Neural progenitor cell (in vitro differentiated cells): ENCODE results near the gene PHF19. TPM values are rescaled to one million over a fixed set of nuclear protein-coding genes. Genes with fewer than 3 reads are reported as not detected.
A peak's percentile ranks its signal among the peaks of the same experiment; 100 is the strongest.

ENCODE experiments used
- DNase-seq: peaks from one replicate; pipeline ENCODE4 v3.0.0-alpha.2; 2016; ENCODE audit warnings: low spot score
- H2AFZ ChIP-seq: fragments of 200-600 bp; sonication (generic); replicated peaks from 2 replicates; pipeline ENCODE4 v1.6.1; 2016; ENCODE audit warnings: antibody characterized with exemption
- H3F3A ChIP-seq: fragments of 200-600 bp; sonication (generic); 2 replicates; pipeline ENCODE4 v1.6.1; 2016; ENCODE audit warnings: antibody characterized with exemption, low read depth
- H3K27ac ChIP-seq: fragments of 200-600 bp; sonication (generic); 2 replicates; pipeline ENCODE4 v1.5.1; 2016; ENCODE audit warnings: mild to moderate bottlenecking
- H3K27me3 ChIP-seq: fragments of 200-600 bp; sonication (generic); 2 replicates; pipeline ENCODE4 v1.6.1; 2016; ENCODE audit warnings: mild to moderate bottlenecking, moderate library complexity
- H3K36me3 ChIP-seq: fragments of 200-600 bp; sonication (generic); 2 replicates; pipeline ENCODE4 v1.5.1; 2016
- H3K4me1 ChIP-seq: fragments of 200-600 bp; sonication (generic); 2 replicates; pipeline ENCODE4 v1.6.1; 2016; ENCODE audit warnings: mixed run types
- H3K4me2 ChIP-seq: fragments of 200-600 bp; sonication (generic); 2 replicates; pipeline ENCODE4 v1.6.1; 2016
- H3K4me3 ChIP-seq: fragments of 200-600 bp; sonication (generic); 2 replicates; pipeline ENCODE4 v1.5.1; 2016
- H3K79me2 ChIP-seq: fragments of 200-600 bp; sonication (generic); 2 replicates; pipeline ENCODE4 v1.6.1; 2016; ENCODE audit warnings: low read depth
- H3K9ac ChIP-seq: fragments of 200-600 bp; sonication (generic); 2 replicates; pipeline ENCODE4 v1.6.1; 2016
- H3K9me3 ChIP-seq: fragments of 200-600 bp; sonication (generic); 2 replicates; pipeline ENCODE4 v1.5.1; 2016; ENCODE audit warnings: low read depth
- H4K20me1 ChIP-seq: fragments of 200-600 bp; sonication (generic); 2 replicates; pipeline ENCODE4 v1.6.1; 2016; ENCODE audit warnings: low read depth
- H3K27ac Mint-ChIP-seq: 3 replicates; pipeline ENCODE4 v1.8.0; 2021; ENCODE audit warnings: mixed read lengths
- H3K27me3 Mint-ChIP-seq: 2 replicates; pipeline ENCODE4 v1.8.0; 2022; ENCODE audit warnings: low read depth, mild to moderate bottlenecking, inconsistent platforms, moderate library complexity, mixed read lengths; ENCODE audit not compliant: insufficient read depth
- H3K36me3 Mint-ChIP-seq: 3 replicates; pipeline ENCODE4 v1.8.0; 2021; ENCODE audit warnings: mixed read lengths
- H3K4me1 Mint-ChIP-seq: 3 replicates; pipeline ENCODE4 v1.8.0; 2021; ENCODE audit warnings: mixed read lengths
- H3K4me3 Mint-ChIP-seq: 3 replicates; pipeline ENCODE4 v1.8.0; 2021; ENCODE audit warnings: mild to moderate bottlenecking, moderate library complexity, mixed read lengths
- H3K9me3 Mint-ChIP-seq: 3 replicates; pipeline ENCODE4 v1.8.0; 2020; ENCODE audit warnings: mixed read lengths
- EZH2 ChIP-seq: fragments of 200-600 bp; sonication (generic); IDR thresholded peaks from 2 replicates; pipeline ENCODE4 v1.6.1; 2017; ENCODE audit warnings: antibody characterized with exemption, mild to moderate bottlenecking, moderate library complexity
- EZH2phosphoT487 ChIP-seq: fragments of 200-600 bp; sonication (generic); IDR thresholded peaks from 2 replicates; pipeline ENCODE4 v1.6.1; 2017; ENCODE audit warnings: antibody characterized with exemption
- total RNA-seq: library from RNA; depleted of rRNA; stranded (reverse); fragments of >200 nt; gene quantifications from 2 replicates; pipeline ENCODE4 v1.2.3, GENCODE V29; 2015; ENCODE audit warnings: low replicate concordance
- TF ChIP-seq, protein P1 (sequence below): fragments of 200-600 bp; sonication (generic); IDR thresholded peaks from 2 replicates; pipeline ENCODE4 v1.5.1; 2017; ENCODE audit warnings: antibody characterized with exemption, mild to moderate bottlenecking

PHF19 gene
- total RNA-seq, 1 donor from 2014 or later: 45.1 TPM

DNA sequence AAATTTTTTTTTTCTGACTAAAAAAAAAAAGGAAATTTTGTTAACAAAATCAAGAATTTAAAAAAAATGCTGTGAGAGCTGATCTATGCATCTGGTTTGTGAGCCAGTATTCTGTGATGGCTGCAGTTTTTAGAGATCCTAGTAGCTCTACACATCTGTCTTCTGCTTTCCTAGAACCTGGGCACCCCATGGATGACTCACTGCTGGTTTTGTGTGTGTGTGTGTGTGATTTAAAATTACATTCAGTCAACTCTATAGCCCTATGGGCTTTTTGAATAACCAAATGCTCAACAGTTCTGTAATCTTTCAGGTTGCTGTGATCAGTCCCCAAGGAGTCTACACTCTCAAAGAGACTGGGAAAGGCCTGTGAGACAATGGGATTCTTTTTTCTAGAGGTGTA is 31.7 kb downstream of the PHF19 start:
- Histone ChIP-seq H3K4me1 (peaks cover 7% of the 10 kb centered on the region), H3K9me3 (no peaks in the 10 kb centered on the region), H3K79me2 (no peaks in the 10 kb centered on the region), H3K27me3 (no peaks in the 10 kb centered on the region), H3K4me2 (no peak overlapping the region), H2AFZ (no peak overlapping the region), H3F3A (no peaks in the 10 kb centered on the region), H4K20me1 (no peaks in the 10 kb centered on the region), H3K36me3 (no peaks in the 10 kb centered on the region), H3K9ac (no peak overlapping the region), H3K27ac (no peak overlapping the region), H3K4me3 (no peak overlapping the region)
- H3K4me1 Mint-ChIP-seq: peaks cover 3% of the 10 kb centered on the region
- peaks cover 6% of the 10 kb centered on the region for H3K27me3 Mint-ChIP-seq
- H3K4me3 Mint-ChIP-seq: no peak overlapping the region
- TF ChIP-seq EZH2phosphoT487: no peak
- TF ChIP-seq EZH2: no peak
- TF ChIP-seq, protein P1, sequence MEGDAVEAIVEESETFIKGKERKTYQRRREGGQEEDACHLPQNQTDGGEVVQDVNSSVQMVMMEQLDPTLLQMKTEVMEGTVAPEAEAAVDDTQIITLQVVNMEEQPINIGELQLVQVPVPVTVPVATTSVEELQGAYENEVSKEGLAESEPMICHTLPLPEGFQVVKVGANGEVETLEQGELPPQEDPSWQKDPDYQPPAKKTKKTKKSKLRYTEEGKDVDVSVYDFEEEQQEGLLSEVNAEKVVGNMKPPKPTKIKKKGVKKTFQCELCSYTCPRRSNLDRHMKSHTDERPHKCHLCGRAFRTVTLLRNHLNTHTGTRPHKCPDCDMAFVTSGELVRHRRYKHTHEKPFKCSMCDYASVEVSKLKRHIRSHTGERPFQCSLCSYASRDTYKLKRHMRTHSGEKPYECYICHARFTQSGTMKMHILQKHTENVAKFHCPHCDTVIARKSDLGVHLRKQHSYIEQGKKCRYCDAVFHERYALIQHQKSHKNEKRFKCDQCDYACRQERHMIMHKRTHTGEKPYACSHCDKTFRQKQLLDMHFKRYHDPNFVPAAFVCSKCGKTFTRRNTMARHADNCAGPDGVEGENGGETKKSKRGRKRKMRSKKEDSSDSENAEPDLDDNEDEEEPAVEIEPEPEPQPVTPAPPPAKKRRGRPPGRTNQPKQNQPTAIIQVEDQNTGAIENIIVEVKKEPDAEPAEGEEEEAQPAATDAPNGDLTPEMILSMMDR: no peak
- H3K27ac Mint-ChIP-seq: no peak overlapping the region
- peaks cover 3% of the 10 kb centered on the region for H3K9me3 Mint-ChIP-seq
- no peak for DNase-seq
- H3K36me3 Mint-ChIP-seq: peaks cover 9% of the 10 kb centered on the region

DNA sequence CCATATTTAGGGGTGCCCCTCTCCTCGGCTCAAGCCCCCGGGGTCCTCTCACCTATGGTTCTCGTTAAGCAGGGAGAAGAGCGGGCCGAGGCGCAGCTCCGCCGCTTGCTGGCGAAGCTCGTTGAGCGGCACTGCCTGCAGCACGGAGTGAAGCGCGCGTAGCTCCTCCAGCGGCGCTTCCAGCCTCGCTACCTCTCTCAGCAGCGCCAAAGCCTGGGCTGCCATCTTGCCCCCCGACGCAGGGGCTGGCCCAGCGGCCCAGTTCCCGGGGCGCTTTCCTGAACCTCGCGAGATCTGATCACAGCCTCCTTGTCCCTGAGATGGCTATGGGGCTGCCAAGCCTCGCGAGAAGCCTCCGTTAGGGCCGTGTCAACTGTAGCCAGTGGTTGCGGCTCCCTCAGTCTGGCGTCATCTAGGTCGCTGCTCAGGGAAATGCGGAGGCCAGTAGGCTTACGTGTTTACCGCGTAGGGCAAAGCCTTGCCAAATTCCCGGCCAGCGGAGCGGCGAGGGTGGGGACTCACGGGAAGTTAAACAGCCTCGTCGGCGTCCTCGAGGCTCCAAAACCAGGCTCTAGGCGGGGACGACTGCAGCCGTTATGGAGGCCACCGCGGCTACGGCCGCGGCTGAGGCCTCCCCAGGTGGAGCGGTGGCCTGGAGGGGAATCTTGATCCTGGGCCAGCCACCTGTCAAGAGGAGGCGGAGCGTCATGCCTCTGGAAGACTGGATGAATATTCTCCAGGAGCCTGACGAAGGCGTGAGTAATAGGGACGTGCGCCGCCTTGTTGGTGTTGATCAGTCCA is 34.1 kb downstream of the PHF19 start, which contains the start of gene PSMD5:
PSMD5 (minus strand) TSS at position 238 of the 801 bp plus-strand sequence; CDS start at position 225, 13 bp downstream.
- TF ChIP-seq EZH2 (no peak), EZH2phosphoT487 (no peak)
- TF ChIP-seq, protein P1: no peak
- peak; percentile 79 for DNase-seq
- Mint-ChIP-seq H3K27me3 (peaks cover 6% of the 10 kb centered on the region), H3K9me3 (peaks cover 3% of the 10 kb centered on the region), H3K4me1 (peaks cover 3% of the 10 kb centered on the region), H3K27ac (peak within 1 kb of the TSS; percentile 89), H3K4me3 (peak within 1 kb of the TSS; percentile 87), H3K36me3 (peaks cover 9% of the 10 kb centered on the region)
- Histone ChIP-seq H3K4me1 (peaks cover 7% of the 10 kb centered on the region), H3K27ac (no peak within 1 kb of the TSS), H3K4me2 (peak within 1 kb of the TSS; percentile 64), H3K9ac (peak within 1 kb of the TSS; percentile 64), H3K79me2 (no peaks in the 10 kb centered on the region), H3K36me3 (no peaks in the 10 kb centered on the region), H3K4me3 (peak within 1 kb of the TSS; percentile 49), H3K9me3 (no peaks in the 10 kb centered on the region), H2AFZ (peak within 1 kb of the TSS; percentile 42), H3K27me3 (no peaks in the 10 kb centered on the region), H3F3A (no peaks in the 10 kb centered on the region), H4K20me1 (no peaks in the 10 kb centered on the region)

DNA sequence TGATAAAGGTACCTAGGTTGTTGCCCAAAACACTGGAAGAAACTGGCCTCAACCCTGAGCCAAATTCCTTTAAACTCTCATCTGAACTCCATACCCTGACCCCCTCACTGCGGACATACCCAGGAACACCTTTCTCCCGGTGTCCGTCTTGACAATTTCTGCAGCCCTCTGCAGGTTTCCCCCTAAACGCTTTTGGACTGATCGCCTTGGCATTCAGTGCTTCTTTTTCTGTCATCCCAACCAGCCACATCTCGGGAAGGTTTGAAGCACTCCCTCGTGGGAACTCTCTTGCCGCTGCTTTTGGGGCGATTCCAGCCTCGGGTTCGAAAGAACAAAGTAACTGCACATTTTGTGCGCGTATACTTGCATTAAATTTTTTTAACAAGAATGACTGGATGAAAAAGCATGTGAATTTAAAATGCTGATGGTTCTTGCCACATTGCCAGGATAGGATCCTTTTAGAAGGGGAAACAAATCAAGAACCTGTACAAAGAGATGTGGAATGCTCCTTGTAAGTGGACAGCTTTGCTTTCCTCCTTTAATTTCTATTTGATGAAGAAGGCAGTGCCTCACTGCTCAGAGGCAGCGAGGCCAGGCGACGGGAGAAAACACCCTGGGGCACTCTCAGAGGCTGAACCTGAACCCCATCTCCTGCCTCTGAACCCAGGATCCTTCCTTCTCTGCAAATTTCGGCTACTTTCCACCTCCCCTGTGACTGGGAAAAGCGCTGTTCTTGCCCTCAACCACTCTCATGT is 34.9 kb downstream of the PHF19 start:
- Histone ChIP-seq H2AFZ (peak overlapping the region; percentile 42), H3K36me3 (no peaks in the 10 kb centered on the region), H3K27me3 (no peaks in the 10 kb centered on the region), H3K9me3 (no peaks in the 10 kb centered on the region), H3K4me1 (peaks cover 4% of the 10 kb centered on the region), H4K20me1 (no peaks in the 10 kb centered on the region), H3K9ac (peak overlapping the region; percentile 64), H3K79me2 (no peaks in the 10 kb centered on the region), H3F3A (no peaks in the 10 kb centered on the region), H3K4me3 (peak overlapping the region; percentile 49), H3K4me2 (peak overlapping the region; percentile 64), H3K27ac (no peak overlapping the region)
- Mint-ChIP-seq H3K4me3 (peak overlapping the region; percentile 87), H3K27ac (peak overlapping the region; percentile 89), H3K27me3 (peaks cover 6% of the 10 kb centered on the region), H3K36me3 (peaks cover 9% of the 10 kb centered on the region), H3K9me3 (peaks cover 3% of the 10 kb centered on the region), H3K4me1 (peaks cover 3% of the 10 kb centered on the region)
- no peak for DNase-seq
- TF ChIP-seq EZH2phosphoT487 (no peak), EZH2 (no peak)
- TF ChIP-seq, protein P1: no peak
